GM04503 (cell line): Measurements from ENCODE around the gene CCDC12.

Source experiments
- DNase-seq: peaks from one replicate; pipeline ENCODE4 v3.0.0-alpha.2; 2012; ENCODE audit warnings: low read depth

CCDC12 gene

DNA sequence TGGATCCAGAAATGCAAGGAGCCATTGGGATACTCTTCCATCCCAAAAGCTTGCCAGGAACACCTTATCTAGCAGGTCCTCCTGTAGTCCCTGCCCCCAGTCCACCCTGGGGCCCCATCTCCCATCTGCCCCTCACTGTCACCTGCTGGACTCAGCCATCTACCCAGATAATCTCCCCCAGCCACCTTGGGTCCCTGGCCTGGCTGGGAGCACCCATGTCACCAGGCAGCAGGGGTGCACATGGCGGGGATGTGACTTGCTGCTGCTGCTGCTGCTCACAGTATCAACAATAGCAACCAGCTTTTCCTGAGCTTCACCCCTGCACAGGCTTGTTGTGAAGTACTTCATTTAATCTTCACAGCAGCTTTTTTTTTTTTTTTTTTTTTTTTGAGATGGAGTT lies 86.4 kb downstream of the CCDC12 start:
- DNase-seq: no peak

DNA sequence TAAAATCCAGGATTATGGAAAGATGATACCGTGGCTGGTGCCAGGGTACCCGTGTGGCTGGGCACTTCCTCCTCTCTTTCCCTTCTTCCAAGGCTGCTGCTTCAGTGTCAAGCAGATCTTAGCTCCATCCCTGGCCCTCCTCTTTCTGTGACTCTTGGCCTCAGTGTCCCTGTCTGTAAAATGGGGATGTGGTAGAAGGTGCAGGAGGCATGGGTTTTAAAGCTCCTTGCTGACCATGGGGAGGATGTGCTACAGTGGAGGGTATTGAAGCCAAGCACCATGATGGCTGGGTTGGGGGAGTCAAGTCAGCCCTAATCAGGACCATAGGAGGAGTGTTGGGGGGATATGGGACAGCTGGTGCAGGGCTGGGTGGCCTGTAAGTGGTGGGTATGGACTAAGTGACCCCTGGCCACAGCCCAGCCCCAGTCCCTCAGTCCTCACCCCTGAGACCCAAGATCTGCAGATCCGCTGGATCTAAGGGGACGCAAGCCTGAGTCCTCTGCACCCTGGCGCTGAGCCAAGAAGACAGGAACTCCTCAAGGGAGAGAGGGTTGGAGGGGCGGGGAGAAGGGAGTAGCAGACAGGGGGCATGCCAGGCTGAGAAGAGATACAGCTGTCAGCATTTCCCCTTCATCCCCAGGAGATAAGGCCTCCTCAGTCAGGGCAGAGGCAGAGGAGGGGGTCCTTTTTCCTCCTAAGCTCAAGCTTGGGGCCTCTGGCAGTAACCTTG lies 87.0 kb downstream of the CCDC12 start:
- no peak for DNase-seq

DNA sequence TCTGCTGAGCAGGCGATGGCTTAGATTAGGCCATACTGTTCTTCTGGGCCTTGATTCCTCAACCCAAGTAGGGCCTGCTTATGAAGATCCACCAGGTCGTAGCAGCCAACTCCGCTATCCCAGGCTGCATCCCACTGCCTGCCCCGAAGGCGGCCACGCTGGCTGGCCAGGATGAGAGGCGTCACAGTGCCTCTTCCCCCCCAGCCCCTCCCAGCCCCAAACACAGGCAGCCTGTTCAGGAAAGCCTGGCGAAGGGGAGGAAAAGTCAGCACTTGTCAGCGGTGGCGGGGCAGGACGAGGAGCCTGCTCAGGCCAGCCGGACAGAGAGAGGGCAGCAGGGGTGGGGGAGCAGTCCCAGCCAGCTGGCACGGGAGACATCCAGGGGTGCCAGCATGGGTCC lies 87.8 kb downstream of the CCDC12 start:
- DNase-seq: no peak

DNA sequence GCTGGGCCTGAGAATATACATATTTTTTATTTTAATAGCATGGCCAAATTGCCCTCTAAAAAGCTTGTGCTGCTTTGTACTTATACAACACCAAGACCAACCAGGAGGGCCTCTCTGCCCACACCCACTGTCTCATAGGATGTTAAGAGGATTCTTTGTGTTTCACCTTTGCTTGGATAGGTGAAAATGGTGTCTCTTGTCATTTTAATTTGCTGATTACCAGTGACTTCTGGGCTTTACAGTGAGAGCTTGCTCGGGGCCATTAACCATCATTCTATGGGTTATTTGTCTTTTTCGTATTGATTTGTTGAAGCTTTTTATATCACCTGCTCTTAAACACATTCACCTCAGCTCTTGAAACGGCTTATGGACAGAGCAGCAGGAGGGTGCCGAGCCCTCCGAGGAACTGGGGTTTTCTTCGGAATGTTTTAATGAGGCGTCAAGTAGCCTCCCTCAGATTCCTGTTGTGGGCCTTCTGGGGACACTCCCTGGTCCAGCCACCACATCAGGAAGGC lies 88.5 kb downstream of the CCDC12 start:
- DNase-seq: no peak

DNA sequence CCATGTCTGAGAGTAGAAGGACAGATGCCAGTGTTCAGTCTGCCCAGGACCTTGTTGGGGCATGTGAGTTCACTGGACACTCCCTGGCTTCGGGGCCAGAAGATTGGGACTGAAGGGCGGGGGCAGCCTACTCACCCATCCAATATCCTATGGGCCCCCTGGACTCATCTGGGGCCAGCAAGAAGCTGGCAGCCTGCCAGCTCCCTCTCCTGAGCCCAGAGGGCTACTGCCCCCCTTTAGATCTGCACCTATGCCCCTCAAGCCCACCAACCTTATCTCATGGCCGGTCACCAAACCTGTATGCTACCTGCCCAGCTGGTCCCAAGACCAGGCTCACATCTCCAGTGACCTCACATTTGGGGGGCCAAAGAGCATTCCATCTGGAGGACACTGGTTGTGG lies 90.9 kb downstream of the CCDC12 start:
- no peak for DNase-seq

DNA sequence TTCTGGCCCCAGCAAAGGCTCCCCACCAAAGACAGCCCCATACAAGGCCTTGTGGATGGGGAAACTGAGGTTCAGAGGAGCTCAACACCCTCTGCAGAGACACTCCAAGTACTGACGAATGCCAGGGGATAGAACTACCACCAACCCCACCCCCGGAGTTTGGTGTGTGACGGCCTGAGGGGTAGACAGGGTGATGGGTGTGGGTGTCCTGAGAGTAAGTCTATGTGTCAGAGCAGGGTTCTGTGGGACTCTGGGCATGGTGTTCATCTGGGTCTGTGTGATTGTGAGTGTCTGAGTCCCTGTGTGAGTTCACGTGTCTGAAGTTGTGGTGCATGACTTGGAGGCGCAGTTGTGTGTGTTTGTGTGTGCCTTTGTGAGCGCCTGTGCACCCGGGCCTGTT lies 91.6 kb downstream of the CCDC12 start:
- DNase-seq: no peak

DNA sequence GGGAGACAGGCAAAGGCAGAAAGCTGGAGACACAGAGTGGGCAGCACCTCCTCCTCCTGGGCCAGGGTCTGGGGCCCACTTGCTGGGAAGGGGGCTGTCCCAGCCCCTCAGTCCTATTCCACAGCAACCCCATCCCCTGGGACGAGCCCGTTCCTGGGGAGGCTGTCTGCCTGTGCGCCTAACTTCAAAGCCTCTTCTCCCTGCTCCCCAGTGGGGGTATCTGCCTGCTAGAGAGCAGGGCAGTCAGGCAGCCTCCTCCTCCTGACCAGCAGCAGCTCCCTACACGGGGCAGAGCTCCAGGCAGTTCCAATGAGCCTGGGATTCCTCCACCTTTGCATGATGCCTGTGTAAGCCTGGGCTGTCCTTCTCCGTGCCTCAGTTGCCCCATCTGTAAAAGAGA lies 92.1 kb downstream of the CCDC12 start:
- no peak for DNase-seq

DNA sequence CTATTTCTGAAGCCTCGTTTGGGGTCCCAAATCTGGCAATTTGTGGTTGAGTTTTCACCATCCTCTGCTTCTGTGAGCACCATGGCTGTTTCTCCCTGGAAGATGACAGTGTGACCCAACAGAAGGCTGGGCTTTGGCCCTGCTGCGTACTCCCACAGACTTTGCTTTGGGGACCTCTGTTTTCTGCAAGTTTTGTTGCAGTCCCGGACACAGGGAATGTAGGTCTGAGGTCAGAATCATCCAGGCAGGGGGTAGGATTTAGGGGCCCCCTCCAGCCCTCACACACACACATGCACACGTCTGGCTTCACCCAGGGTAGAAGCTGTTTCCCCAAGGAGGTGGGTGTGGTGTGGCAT lies 92.7 kb downstream of the CCDC12 start:
- DNase-seq: no peak

DNA sequence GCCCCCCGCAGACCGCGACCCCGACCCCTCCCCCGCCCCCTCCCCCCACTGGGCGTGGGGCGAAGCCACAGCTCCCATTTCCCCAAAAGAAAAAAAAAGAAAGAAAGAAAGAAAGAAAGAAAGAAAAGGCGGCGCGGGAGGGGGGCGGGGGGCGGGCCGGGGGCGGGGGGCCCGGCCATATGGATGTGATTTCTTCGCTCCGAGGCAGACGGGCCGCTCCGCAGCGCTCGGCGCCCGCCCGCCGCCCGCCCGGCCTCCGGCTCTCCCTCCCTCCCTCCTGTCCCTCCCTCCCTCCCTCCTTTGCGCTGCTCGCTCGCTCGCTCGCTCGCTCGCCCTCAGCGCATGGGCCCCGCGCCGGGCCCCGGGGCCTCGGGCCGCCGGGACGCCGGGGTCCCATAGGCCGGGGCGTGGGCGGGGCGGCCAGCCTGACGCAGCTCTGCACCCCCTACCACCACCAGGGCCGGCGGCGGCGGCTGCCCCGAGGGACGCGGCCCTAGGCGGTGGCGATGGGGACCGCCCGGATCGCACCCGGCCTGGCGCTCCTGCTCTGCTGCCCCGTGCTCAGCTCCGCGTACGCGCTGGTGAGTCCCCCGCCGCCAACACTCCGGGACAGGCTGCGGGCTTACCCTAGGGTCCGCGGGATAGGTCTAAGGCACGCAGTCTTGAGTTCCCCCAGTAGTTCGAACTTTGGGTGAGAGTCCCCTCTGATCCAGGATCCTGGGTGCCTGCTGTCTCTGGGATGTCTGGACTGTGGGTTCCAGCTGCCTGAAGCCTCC lies 93.3 kb downstream of the CCDC12 start:
- DNase-seq: no peak

DNA sequence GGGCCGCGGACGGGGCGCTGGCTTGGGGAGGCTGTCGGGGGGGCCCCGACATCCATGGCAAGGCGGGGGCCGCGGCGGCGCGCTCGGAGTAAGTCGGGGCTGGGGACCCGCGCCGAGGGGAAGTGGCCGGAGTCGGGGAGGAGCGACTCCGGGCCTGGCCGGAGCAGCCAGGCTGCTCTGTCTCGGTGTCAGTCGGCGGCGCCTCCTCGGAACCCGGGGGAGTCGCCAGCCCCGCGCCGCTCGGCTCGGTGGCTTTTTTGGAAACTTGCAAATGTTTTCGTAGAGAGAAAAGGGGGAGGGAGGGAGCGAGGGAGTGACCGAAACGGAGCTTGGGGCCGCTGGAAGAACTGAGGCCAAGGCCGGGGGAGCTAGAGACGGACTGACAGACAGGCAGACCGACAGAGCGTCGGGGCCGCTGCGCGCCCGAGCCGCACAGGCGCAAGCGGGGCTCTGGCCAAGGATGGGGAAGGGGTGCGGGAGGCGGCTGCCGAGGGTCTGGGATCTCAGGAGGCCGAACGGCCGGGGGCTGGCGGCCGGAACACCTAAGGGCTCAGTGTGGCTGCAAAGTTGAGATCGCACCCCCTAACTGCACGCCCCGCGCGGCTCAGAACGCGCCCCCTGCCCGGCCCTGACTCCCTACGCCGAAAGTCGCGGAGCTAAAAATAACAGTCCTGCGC lies 94.0 kb downstream of the CCDC12 start:
- DNase-seq: no peak

DNA sequence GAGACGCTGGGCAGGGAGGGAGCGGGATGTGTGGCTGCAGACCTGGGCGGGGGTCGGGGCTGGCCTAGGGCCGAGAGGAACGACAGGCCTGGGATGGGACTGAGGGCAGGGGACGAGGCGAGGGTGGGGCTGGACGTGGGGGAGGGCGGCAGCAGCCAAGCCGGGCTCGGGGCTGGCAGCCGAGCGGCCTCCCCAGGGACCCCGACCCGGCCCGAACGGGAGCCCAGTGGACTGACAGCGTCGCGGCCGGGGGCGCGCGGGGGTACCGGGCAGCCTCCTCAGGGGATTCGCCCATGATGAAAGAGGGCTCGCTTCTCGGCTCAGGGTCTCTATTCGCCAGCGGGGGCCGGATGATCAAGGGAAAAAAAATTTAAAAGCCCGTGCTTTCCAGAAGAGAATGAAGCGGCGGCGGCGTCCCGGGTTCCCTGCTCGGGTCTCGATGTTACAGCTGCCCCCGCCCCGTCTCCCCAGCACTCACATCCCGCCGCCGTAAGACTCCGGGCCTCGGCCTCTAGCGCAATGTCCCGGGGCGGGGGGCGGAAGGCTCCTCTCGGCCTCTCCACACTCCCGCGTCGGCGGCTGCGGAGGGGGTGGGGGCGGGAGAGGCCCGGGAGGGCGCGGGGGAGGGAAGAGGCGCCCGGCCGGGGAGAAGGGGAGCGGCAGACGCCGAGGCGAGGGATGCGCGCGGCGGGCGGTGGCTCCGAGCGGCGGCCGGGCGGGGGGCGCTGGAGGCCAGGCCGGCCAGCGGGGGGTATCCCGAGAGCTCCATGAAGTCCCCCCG lies 94.8 kb downstream of the CCDC12 start:
- no peak for DNase-seq

DNA sequence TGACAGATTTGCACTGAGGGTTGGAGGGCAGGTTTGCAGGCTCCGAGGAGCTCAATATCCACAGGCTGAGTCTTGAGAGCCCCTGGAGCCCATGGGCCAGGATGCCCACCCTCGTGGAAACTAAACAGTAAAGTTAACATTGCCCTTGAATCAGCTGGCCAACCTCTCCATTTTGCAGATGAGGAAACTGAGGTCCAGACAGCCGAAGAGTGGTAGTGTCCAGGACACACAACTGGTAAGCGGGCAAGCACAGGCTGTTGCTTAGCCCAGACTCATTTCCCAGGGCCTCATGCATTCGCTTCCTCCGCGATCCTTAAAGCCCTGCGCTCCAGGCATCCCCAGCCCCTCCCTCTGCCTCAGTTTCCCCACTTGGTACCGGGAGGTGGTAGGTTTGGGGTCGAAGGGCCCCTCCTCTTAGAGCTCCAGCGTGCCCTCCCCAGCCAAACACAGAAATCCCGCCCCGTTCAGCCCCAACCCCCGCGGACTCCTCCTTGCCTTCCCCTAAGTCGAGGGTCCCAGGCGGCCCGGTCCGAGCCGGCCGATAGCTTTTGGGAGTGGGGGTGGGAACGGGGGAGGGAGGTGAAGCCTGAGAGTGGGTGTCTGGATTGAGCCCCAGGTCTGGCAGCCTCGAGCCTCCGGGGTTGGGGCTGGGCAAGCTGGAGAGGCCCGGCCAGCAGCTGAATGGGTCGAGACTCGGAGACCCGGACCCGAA lies 95.5 kb downstream of the CCDC12 start:
- no peak for DNase-seq

DNA sequence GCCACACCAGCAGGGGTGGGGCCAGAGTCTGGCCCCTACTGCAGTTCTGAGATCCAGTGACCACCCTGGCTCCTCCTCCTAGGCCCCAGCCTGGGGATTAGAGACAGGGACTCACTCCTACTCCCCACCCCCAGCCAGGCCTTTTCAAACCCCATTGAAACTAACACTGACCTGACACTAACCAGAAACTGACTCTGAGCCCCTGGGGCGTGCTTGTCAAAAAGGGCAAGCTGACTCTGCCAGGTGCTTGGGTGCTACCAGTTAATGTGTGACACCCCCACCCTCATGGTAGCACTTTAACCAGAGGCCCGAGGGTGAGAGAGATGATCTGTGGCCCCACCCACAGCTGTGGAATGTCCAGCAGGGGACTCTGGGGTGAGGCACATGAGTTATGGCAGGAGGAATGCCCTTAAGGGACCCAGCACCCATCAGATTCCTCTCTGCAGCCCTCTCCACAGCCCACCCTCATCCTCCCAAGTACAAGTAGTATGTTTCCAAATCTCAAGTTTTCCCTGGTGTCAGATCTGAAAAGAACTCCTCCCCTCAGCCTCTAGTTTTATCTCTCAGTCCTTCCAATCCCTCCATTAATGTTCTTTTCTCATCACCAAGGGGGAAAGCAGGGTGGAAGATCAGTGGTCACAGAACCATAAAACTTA lies 97.6 kb downstream of the CCDC12 start:
- no peak for DNase-seq

DNA sequence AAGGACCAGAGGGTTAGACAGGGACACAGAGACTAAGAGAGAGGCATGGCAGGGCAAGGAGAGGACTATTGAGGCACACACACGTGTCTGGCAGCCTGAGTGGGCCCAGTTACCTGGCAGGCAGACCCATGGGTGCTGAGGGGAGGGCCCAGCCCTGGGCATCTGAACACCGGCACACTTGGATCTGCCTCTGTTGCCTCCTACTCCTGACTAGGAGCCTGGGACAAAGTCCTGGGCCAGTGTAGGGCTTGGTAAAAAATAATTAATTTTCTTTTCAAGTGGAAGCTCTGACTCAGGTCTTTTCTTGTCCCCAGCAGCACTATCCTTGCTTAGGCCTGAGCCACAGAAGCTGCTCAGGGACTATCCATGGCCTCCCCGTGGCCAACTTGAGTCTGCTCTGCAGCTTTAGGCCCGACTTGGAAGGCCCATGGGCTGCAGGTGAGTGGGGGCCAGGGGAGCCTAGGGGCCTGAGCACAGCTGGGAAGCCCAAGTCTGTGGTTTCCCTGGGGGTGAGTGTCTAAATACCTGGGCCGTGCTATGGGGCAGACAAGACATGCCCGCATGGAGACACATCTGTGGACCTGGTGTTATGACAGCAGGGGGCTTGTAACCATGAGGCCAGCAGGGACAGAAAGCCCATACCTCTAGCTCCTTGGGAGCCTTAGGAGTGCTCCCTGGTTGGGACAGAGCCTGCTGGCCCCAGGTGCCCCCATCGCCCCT lies 99.0 kb downstream of the CCDC12 start, which contains the start of gene PTH1R:
Gene PTH1R, plus strand, starts transcription at position 316 of the 720 bp plus-strand sequence. CDS start 5,839 bp downstream, outside the sequence.
- no peak for DNase-seq

DNA sequence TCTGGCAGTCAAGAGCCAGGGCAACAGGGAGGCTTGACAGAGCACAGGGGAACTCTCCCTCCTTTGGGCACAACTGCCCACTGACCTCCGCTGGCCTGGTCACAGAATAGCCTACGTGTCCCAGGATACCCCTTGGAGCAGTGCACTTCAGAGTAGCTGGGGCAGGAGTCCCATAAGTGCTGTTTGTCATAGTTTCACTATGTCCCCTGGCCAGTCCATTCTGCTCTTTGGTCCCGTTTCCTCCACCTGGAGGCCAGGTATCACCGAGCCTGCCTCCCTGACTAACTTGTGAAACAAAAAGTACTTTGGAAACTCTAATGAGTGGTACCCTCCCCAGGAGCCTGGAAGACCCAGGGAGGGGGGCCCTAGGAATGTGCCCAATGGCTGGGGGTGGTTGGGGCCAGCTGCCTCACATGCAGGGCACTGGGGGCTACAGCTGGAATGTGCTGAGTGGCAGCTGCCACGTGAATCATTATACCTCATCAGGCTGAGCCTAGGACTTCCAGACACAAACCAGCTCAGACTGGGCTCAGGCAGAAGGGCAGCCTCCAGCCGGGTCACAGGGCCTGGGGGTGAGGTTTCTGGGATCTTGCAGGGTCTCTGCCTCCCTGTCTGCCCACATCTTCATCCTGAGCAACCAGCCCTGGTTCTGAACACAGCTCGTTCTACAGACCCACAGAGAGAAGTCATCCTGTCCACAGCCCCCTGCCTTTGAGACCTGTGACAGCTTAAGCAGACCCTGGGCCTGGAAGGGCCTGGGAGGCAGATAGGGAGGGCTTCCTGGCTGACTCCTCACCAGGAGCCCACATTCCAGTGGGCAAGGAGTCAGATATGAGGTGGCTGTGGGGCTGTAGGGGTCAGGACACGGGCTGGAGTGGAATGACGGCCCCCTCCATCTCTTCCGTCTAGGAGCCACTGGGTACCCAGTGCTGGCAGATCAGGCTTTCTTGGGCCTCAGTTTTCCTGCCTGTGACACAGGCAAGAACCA lies 99.9 kb downstream of the CCDC12 start:
- DNase-seq: no peak

DNA sequence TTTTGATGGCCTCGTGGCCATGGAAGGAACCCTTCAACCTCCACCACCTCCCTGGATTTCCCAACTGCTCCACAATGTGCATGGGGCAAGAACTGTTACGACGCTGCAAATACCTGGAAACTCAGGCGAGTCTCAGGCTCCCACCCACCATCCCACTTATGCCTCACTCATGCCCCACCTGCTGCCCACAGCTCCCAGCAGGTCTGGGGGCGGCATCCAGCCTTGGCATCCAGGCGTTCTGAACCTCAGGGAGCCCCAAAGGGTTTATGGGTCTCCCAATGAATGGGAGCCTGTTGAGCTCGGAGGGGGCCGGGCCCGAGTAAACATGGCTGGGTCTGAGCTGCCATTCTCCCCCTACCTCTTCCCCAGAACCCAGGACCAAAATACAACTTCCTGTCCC lies 101.0 kb downstream of the CCDC12 start:
- DNase-seq: no peak

DNA sequence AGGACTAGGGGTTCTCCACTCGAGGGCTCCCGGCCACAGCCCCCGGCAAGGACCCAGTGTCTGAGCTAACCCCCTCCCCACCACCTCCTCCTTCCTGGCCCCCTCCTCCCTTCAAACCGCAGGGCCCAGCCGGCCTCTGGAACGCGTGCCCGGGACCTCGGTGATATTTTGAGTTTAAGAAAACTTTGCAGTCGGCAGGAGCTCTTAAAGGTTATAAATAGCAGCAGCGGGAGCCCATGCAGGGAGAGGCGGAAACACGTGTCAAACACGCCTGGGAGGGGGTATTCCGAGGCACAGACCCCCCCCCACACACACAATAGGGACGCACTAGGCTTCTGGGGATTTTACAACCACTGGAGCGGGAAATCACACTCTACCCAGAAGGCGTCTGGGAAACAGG lies 102.1 kb downstream of the CCDC12 start:
- DNase-seq: no peak

DNA sequence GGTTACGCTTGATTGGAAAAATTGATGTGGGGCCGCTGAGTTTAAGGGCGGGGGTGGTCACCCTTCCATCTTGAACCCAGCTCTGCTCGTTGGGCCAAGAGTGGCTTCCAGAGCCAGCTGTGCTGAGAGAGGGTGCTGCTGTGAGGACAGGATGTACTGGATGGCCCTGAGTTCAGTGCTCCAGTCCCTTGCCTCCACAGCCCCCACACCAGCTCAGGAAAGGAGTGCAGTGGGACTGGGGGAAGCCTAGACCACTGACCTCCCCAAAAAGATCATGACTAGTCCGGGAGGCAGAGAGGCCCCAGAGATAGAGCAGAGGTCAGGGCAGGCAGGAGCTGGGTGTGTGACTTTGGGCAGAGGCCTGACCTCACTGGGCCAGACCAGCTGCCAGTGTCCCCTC lies 103.0 kb downstream of the CCDC12 start:
- DNase-seq: no peak
